VCaP (cell line): ENCODE measurements around the gene CIRBP.

Source experiments
- H3K27ac ChIP-seq: fragments of 450-650 bp; 2 replicates; pipeline ENCODE4 v1.5.1; 2017
- TF ChIP-seq, protein P1 (sequence below): fragments of 450-650 bp; conservative IDR thresholded peaks from 2 replicates; pipeline ENCODE4 v1.5.1; 2017; ENCODE audit warnings: mild to moderate bottlenecking, moderate library complexity

The CIRBP gene

DNA sequence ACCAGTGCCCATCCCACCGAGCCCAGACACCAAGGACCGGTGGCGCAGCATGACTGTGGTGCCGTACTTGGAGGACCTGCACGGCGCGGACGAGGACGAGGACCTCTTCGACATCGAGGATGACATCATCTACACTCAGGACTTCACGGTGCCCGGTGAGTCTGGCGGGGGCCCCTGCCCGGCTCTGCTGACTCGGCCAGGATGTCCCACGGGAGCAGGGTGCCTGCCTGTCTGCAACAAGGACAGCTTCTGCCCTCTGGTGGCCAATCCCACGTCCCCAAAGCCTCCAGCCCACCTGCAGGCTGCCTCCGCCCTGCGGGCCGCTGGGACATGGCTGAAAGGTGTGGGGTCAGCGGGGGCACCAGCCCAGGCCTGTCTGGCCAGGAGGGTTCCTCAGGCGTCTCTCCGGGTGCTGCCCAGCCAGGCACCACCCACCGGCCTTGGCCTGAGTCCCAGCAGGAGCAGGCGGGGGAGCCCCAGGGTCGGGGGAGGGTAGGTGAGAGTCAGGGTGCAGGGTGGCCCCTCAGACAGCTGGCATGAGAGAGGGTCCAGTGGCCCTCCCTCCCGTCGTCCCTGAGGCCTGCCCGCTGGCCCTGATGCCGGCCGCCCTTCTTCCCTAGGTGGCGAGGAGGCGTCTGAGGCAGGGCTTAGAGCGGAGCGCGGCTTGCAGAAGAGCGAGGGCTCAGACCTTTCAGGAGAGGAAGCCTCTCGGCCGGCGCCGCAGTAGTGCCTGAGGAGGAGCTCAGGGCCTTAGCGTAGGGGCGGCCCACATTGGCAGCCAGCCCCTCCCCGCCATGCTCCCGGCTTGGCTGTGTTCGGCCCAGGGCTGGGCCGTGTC is 45.9 kb upstream of the CIRBP start:
- no peak overlapping the region for H3K27ac ChIP-seq
- TF ChIP-seq, protein P1, sequence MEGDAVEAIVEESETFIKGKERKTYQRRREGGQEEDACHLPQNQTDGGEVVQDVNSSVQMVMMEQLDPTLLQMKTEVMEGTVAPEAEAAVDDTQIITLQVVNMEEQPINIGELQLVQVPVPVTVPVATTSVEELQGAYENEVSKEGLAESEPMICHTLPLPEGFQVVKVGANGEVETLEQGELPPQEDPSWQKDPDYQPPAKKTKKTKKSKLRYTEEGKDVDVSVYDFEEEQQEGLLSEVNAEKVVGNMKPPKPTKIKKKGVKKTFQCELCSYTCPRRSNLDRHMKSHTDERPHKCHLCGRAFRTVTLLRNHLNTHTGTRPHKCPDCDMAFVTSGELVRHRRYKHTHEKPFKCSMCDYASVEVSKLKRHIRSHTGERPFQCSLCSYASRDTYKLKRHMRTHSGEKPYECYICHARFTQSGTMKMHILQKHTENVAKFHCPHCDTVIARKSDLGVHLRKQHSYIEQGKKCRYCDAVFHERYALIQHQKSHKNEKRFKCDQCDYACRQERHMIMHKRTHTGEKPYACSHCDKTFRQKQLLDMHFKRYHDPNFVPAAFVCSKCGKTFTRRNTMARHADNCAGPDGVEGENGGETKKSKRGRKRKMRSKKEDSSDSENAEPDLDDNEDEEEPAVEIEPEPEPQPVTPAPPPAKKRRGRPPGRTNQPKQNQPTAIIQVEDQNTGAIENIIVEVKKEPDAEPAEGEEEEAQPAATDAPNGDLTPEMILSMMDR = peak; percentile 78

DNA sequence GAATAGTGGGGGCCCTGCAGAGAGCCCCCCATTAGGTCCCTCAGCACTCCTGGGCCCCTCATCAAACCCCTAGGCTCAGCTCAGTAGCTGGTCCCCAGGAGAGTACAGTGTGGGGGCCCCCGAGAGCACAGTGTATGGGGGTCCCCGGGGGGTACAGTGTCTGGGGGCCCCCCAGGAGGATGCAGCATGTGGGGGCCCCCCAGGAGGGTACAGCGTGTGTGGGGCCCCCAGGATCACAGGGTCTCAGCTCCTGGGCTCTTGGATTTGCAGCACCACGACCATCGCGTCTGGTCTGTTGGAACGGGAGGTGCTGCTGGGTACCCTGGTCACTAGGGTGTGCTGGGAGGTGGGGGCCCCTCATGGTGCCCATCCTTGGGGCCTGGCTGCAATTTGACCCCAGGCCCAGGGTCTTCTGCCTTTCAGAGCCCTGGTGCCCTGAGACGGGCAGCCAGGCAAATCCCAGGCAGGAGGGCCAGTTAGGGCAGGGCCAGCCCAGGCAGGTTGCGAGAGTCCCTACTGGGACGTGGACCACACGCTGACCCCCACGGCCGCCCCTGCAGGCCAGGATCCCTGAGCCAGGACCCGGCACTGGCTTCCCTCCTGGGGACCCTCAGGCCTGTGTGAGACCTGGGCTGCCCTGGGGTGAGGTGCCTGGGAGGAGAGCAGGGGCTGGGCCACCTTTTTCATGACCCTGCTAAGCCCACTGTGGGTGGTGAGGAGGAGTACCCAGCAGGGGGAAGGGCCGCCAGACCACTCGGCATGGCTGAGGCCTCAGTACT is 44.9 kb upstream of the CIRBP start:
- H3K27ac ChIP-seq = no peak overlapping the region
- TF ChIP-seq, protein P1 = no peak

GRCh38 chr19:1224847-1225246 is 44.3 kb upstream of the CIRBP start:
- TF ChIP-seq, protein P1 = no peak
- no peak overlapping the region for H3K27ac ChIP-seq

GRCh38 chr19:1225440-1226226 is 43.5 kb upstream of the CIRBP start:
- TF ChIP-seq, protein P1 = no peak

DNA sequence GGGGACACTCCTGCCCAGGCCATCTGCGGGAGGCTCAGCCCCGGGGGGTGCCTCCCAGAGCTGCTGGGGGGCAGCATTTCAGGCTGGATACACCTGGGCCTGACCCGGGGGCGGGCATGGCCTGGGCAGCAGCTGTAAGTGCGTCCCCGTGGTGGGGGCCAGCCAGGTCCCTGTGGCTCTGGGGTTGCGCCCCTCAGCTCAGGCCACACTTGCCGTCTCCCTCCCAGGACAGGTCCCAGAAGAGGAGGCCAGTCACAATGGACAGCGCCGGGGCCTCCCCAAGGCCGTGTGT is 43.0 kb upstream of the CIRBP start:
- no peak overlapping the region for H3K27ac ChIP-seq
- TF ChIP-seq, protein P1 = no peak

More at GRCh38 chr19:1225440-1226226, 43.5 kb upstream of the CIRBP start:
- no peak overlapping the region for H3K27ac ChIP-seq

DNA sequence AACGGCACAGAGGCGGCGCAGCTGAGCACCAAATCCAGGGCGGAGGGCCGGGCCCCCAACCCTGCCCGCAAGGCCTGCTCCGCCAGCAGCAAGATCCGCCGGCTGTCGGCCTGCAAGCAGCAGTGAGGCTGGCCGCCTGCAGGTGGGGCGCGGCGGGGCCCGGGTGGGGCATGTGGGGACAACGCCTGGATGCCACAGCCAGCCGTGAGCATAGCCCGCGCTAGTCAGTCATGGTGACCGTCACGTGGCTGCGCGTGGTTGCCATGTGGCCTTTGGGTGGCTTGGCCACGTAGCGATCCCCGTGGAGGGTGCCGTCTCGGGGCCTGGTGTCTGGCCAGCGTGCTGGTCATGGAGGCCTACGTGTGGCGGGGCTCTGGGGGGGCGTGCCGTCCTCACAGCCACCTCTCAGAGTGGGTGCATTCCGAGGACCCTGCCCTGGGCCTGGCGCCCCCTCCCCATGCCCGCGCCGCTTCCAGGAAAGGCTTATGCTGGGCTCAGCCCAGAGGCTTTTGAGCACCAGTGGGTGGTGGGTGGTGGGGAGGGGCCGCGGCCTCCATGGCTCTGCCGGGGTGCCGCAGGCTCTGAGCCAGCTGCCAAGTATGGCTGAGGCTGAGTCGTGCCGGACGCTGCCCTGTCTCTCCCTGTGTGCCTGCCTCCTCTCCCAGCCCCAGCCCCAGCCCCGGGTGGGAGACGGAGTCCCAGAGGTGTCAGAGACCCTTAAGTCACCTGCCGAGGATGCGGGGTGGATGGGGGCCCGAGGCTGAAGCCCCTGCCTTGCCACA is 42.4 kb upstream of the CIRBP start:
- TF ChIP-seq, protein P1 = no peak
- no peak overlapping the region for H3K27ac ChIP-seq
